ENCODE measurements around the gene EML2.
A peak's percentile ranks its signal among the peaks of the same experiment; 100 is the strongest.

Gene EML2

GRCh38 chr19:45560686-45561085 is 78.5 kb downstream of the EML2 start:
- Mint-ChIP-seq H3K4me1 (peaks cover 54% of the 10 kb centered on the region), H3K36me3 (no peaks in the 10 kb centered on the region), H3K9me3 (no peaks in the 10 kb centered on the region), H3K27ac (no peak overlapping the region), H3K4me3 (no peak overlapping the region), H3K27me3 (no peaks in the 10 kb centered on the region)

- peak overlapping the region; percentile 72 for H3K27ac Mint-ChIP-seq
- H3K36me3 Mint-ChIP-seq, result no peaks in the 10 kb centered on the region
- no peak overlapping the region for H3K4me3 Mint-ChIP-seq
- peaks cover 54% of the 10 kb centered on the region for H3K4me1 Mint-ChIP-seq
- no peaks in the 10 kb centered on the region for H3K27me3 Mint-ChIP-seq
- H3K9me3 Mint-ChIP-seq, result no peaks in the 10 kb centered on the region
These were observed 79.2 kb downstream of the EML2 start for GRCh38 chr19:45560038-45560437.
